ENCODE results near the gene TNPO3.

- TF ChIP-seq, protein P1, sequence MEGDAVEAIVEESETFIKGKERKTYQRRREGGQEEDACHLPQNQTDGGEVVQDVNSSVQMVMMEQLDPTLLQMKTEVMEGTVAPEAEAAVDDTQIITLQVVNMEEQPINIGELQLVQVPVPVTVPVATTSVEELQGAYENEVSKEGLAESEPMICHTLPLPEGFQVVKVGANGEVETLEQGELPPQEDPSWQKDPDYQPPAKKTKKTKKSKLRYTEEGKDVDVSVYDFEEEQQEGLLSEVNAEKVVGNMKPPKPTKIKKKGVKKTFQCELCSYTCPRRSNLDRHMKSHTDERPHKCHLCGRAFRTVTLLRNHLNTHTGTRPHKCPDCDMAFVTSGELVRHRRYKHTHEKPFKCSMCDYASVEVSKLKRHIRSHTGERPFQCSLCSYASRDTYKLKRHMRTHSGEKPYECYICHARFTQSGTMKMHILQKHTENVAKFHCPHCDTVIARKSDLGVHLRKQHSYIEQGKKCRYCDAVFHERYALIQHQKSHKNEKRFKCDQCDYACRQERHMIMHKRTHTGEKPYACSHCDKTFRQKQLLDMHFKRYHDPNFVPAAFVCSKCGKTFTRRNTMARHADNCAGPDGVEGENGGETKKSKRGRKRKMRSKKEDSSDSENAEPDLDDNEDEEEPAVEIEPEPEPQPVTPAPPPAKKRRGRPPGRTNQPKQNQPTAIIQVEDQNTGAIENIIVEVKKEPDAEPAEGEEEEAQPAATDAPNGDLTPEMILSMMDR (IDR thresholded peaks at IDR 0.05) = peak; percentile 94 to 99 (median 96)
- TF ChIP-seq POLR2A (IDR thresholded peaks at IDR 0.05) = no peak
- TF ChIP-seq POLR2AphosphoS5 (IDR thresholded peaks at IDR 0.05) = no peak
Measured at GRCh38 chr7:129091484-129092002, 36.6 kb upstream of the TNPO3 start.
